ENCODE data around the gene RNF144A. TPM values are rescaled to one million over a fixed set of nuclear protein-coding genes. Genes with fewer than 3 reads are reported as not detected.
A peak's percentile ranks its signal among the peaks of the same experiment; 100 is the strongest.

The RNF144A gene
- total RNA-seq, 1 experiment from 2014 or later, result 3.0 TPM

DNA sequence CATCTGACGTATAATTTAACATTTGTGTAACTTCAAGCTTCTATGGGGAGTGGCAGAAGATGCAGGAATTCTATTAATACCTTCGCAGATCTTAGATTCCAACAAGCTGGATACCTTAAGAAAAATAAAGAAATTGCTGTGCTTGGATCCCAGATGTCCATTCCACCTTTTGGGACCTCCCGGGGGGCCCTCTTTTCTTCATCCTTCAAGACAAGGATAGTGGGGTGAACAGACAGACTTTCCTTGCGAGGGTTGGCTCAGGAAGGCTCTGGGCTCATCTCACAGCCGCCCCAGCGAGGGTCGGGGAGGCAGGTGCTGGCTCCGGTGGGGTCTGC is 509 bp upstream of the RNF144A start:
- no peak for DNase-seq
- CTCF ChIA-PET, result interaction anchor here (0.5 to 1.5 kb wide), 8 partner anchors 11 to 187 kb away, joined by 3 to 4 read pairs (median 4); no protein-coding TSS in a partner anchor
- Histone ChIP-seq H3K4me3 (ENCODE audit: low read depth, low read length) (peak overlapping the region; percentile 15; the same call in 1 of the 2 replicates), H3K4me1 (no peaks in the 10 kb centered on the region), H3K27me3 (replicated peaks; ENCODE audit: control insufficient read depth, insufficient read depth, low read length) (no peaks in the 10 kb centered on the region), H3K36me3 (ENCODE audit: control insufficient read depth, insufficient read depth, low read length) (no peaks in the 10 kb centered on the region), H3K9me3 (peaks cover 5% of the 10 kb centered on the region; the same call in 1 of the 2 replicates)
- intact Hi-C loops (cut with micrococcal nuclease; ENCODE audit: unreplicated experiment), result no loop called here
- Mint-ChIP-seq H3K27me3 (ENCODE audit: insufficient read depth, unreplicated experiment) (peaks cover 5% of the 10 kb centered on the region), H3K27ac (ENCODE audit: unreplicated experiment) (no peak overlapping the region), H3K4me3 (ENCODE audit: unreplicated experiment) (peak overlapping the region; percentile 59), H3K9me3 (ENCODE audit: unreplicated experiment) (no peaks in the 10 kb centered on the region), H3K36me3 (ENCODE audit: insufficient read depth, unreplicated experiment) (peaks cover 6% of the 10 kb centered on the region), H3K4me1 (ENCODE audit: low read depth, unreplicated experiment) (no peaks in the 10 kb centered on the region)
- POLR2A ChIA-PET, result no interaction called here
- TF ChIP-seq, protein P1, sequence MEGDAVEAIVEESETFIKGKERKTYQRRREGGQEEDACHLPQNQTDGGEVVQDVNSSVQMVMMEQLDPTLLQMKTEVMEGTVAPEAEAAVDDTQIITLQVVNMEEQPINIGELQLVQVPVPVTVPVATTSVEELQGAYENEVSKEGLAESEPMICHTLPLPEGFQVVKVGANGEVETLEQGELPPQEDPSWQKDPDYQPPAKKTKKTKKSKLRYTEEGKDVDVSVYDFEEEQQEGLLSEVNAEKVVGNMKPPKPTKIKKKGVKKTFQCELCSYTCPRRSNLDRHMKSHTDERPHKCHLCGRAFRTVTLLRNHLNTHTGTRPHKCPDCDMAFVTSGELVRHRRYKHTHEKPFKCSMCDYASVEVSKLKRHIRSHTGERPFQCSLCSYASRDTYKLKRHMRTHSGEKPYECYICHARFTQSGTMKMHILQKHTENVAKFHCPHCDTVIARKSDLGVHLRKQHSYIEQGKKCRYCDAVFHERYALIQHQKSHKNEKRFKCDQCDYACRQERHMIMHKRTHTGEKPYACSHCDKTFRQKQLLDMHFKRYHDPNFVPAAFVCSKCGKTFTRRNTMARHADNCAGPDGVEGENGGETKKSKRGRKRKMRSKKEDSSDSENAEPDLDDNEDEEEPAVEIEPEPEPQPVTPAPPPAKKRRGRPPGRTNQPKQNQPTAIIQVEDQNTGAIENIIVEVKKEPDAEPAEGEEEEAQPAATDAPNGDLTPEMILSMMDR (IDR thresholded peaks at IDR 0.05; ENCODE audit: insufficient read depth in 1 of 2, low read depth in 1 of 2, low read length in 1 of 2, severe bottlenecking in 1 of 2, unreplicated experiment in 1 of 2), result peak in 1 of 2 experiments; percentile 6
- no TSS peak for BruUV-seq (replicated peaks)

DNA sequence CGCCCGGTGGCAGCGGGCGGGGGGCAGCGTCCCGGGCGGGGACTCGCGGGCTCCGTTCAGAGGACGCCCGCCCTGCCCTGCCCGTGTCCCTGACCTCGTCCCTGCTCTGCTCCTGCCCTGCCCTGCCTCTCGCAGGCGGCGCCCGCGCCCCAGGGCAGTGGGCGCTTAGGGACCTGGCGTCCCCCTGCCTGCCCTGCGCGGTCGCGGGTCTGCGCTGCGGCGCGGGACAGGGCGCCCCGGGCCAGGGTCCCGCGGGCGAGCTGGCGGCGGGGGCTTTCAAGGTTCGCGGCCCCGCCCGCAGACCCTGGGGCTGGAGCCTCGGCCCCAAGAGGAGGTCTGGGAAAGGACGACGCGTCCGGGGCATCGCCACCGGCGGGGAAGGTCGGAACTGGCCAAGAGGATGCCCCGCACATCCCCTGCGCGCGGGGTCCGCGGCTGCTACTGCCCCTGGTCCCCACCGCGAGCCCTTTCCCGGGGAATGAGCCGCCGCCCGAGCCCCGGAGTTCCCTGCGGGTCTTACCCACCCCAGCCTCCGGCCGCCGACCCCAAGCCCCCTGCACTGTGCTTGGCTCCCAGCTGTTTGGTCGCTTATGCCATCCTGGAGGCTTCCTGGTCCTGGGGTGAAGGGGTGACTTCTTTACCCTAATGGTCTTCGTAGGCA is 679 bp downstream of the RNF144A start:
- CTCF ChIA-PET, result no interaction called here

DNA sequence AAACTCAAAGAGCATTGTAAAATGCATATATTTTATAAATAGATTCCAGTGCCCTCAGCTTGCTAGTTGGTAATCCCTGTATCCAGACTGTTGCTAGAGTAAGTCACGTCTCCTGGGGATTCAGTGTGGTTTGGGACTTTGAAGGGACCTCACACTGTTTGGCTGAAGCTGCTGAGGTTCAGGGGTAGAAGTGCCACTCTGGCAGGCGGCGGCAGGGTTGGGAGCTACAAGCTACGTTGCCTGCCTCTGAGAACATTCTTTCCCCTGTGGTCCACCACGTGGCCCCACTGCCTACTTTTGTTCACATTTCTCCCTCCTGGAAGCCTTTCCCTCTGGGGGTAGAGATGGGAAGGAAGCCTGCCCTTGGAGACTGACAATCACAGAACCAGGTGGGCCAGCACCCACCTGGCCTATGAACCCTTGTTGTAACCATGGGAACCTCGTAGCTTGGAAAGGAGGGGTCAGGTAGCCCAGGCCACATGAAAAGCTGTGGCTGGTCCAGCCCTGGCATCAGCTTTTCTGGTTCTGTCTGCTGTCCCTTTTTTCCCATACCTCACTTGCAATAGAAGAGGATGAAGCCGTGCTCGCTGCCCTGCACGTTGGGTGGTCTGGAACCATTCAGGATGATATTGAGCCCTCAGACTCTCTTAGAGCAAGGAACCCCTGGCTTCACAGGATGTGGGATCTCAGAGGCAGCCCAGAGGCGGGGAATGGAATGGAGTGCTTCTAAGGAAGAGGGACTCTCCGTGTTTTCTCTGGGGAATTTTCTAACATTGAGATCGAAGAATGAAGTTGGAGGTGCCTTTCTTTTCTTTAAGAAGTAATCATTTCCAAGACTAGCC is 2.9 kb downstream of the RNF144A start:
- POLR2A ChIA-PET, result no interaction called here
- H3K27me3 Mint-ChIP-seq (ENCODE audit: insufficient read depth, unreplicated experiment), result no peaks in the 10 kb centered on the region
- no peak overlapping the region for H3K4me3 Mint-ChIP-seq (ENCODE audit: unreplicated experiment)
- H3K4me1 ChIP-seq, result no peaks in the 10 kb centered on the region
- H3K4me3 ChIP-seq (ENCODE audit: low read depth, low read length), result no peak overlapping the region
- no peaks in the 10 kb centered on the region for H3K4me1 Mint-ChIP-seq (ENCODE audit: low read depth, unreplicated experiment)
- BruUV-seq (replicated peaks), result no TSS peak
- H3K27me3 ChIP-seq (replicated peaks; ENCODE audit: control insufficient read depth, insufficient read depth, low read length), result no peaks in the 10 kb centered on the region
- no peak for DNase-seq
- no peaks in the 10 kb centered on the region for H3K36me3 ChIP-seq (ENCODE audit: control insufficient read depth, insufficient read depth, low read length)
- H3K36me3 Mint-ChIP-seq (ENCODE audit: insufficient read depth, unreplicated experiment), result peaks cover 6% of the 10 kb centered on the region
- TF ChIP-seq, protein P1 (IDR thresholded peaks at IDR 0.05; ENCODE audit: insufficient read depth in 1 of 2, low read depth in 1 of 2, low read length in 1 of 2, severe bottlenecking in 1 of 2, unreplicated experiment in 1 of 2), result no peak
- intact Hi-C loops (cut with micrococcal nuclease; ENCODE audit: unreplicated experiment), result no loop called here
- no peak overlapping the region for H3K27ac Mint-ChIP-seq (ENCODE audit: unreplicated experiment)
- CTCF ChIA-PET, result no interaction called here
- H3K9me3 ChIP-seq, result peaks cover 5% of the 10 kb centered on the region; the same call in 1 of the 2 replicates
- no peaks in the 10 kb centered on the region for H3K9me3 Mint-ChIP-seq (ENCODE audit: unreplicated experiment)

More for the DNA sequence above, 679 bp downstream of the RNF144A start:
- intact Hi-C loops (cut with micrococcal nuclease; ENCODE audit: unreplicated experiment), result no loop called here
- Histone ChIP-seq H3K4me3 (ENCODE audit: low read depth, low read length) (peak overlapping the region; percentile 47), H3K9me3 (peaks cover 5% of the 10 kb centered on the region; the same call in 1 of the 2 replicates), H3K4me1 (no peaks in the 10 kb centered on the region), H3K27me3 (replicated peaks; ENCODE audit: control insufficient read depth, insufficient read depth, low read length) (no peaks in the 10 kb centered on the region), H3K36me3 (ENCODE audit: control insufficient read depth, insufficient read depth, low read length) (no peaks in the 10 kb centered on the region)
- no peak for DNase-seq
- no TSS peak for BruUV-seq (replicated peaks)
- peaks cover 6% of the 10 kb centered on the region for H3K36me3 Mint-ChIP-seq (ENCODE audit: insufficient read depth, unreplicated experiment)
- peak overlapping the region; percentile 59 for H3K4me3 Mint-ChIP-seq (ENCODE audit: unreplicated experiment)
- peaks cover 5% of the 10 kb centered on the region for H3K27me3 Mint-ChIP-seq (ENCODE audit: insufficient read depth, unreplicated experiment)
- POLR2A ChIA-PET, result no interaction called here
- H3K27ac Mint-ChIP-seq (ENCODE audit: unreplicated experiment), result no peak overlapping the region
- no peaks in the 10 kb centered on the region for H3K9me3 Mint-ChIP-seq (ENCODE audit: unreplicated experiment)
- H3K4me1 Mint-ChIP-seq (ENCODE audit: low read depth, unreplicated experiment), result no peaks in the 10 kb centered on the region
- TF ChIP-seq, protein P1 (IDR thresholded peaks at IDR 0.05; ENCODE audit: insufficient read depth in 1 of 2, low read depth in 1 of 2, low read length in 1 of 2, severe bottlenecking in 1 of 2, unreplicated experiment in 1 of 2), result no peak
